C1 segment of cervical spinal cord (tissue), 14 donors: ENCODE data around the gene FOXA3.

Experiments
- DNase-seq, 14 donors: peaks; one replicate each; lab custom pipeline; 2025; lab: John Stamatoyannopoulos, UW

The FOXA3 gene

DNA sequence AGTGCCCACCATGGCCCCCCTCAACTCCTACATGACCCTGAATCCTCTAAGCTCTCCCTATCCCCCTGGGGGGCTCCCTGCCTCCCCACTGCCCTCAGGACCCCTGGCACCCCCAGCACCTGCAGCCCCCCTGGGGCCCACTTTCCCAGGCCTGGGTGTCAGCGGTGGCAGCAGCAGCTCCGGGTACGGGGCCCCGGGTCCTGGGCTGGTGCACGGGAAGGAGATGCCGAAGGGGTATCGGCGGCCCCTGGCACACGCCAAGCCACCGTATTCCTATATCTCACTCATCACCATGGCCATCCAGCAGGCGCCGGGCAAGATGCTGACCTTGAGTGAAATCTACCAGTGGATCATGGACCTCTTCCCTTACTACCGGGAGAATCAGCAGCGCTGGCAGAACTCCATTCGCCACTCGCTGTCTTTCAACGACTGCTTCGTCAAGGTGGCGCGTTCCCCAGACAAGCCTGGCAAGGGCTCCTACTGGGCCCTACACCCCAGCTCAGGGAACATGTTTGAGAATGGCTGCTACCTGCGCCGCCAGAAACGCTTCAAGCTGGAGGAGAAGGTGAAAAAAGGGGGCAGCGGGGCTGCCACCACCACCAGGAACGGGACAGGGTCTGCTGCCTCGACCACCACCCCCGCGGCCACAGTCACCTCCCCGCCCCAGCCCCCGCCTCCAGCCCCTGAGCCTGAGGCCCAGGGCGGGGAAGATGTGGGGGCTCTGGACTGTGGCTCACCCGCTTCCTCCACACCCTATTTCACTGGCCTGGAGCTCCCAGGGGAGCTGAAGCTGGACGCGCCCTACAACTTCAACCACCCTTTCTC is 8.2 kb downstream of the FOXA3 start:
- DNase-seq, result no peak

- no peak for DNase-seq
Measured at GRCh38 chr19:45873219-45873772, 9.2 kb downstream of the FOXA3 start.

- DNase-seq, result no peak
Measured at GRCh38 chr19:45874620-45874966, 10.5 kb downstream of the FOXA3 start.

GRCh38 chr19:45876161-45876410 is 12.0 kb downstream of the FOXA3 start:
- DNase-seq, result no peak

GRCh38 chr19:45876411-45877197 is 12.5 kb downstream of the FOXA3 start:
- DNase-seq, result no peak

GRCh38 chr19:45878043-45878794 is 14.1 kb downstream of the FOXA3 start:
- DNase-seq, result no peak

GRCh38 chr19:45879055-45879454 is 14.9 kb downstream of the FOXA3 start:
- no peak for DNase-seq

GRCh38 chr19:45879971-45880370 is 15.8 kb downstream of the FOXA3 start:
- no peak for DNase-seq

DNA sequence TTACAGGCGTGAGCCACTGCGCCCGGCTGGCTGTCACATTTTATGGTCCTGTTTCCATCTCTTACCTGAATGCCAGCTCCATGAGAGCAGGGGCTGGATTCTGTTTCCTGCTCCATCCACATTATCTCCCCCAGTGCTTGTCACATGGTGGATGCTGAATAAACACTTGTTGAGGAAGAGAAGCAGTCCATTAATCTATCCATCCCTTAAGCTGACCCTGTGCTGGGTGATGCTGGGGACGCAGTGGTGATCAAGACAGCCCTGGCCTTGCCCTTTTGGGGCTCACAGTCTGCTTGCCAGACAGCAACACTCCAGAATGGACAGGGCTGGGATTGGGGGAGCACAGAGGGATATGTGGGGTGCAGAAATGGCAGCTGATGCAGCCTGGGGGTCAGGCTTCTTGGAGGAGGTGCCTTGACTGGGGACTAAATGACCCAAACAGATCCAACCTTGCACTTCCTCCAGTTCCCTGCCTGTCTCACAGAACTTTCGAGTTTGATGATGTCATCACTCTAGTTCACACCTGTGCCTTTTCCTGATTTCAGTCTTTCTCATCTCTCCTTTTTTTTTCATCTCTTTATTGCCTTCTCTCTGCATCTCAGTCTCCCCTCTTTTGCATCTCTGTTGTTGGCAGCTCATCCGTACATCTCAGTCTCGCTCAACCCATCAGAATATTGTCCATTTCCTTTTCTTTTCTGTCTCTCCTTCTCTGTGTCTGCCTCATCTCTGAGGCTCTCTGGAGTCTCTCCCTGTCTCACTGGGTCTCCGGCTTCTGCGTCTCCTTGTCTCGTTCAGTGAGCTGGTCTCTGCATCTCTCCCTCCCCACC is 17.2 kb downstream of the FOXA3 start:
- no peak for DNase-seq

DNA sequence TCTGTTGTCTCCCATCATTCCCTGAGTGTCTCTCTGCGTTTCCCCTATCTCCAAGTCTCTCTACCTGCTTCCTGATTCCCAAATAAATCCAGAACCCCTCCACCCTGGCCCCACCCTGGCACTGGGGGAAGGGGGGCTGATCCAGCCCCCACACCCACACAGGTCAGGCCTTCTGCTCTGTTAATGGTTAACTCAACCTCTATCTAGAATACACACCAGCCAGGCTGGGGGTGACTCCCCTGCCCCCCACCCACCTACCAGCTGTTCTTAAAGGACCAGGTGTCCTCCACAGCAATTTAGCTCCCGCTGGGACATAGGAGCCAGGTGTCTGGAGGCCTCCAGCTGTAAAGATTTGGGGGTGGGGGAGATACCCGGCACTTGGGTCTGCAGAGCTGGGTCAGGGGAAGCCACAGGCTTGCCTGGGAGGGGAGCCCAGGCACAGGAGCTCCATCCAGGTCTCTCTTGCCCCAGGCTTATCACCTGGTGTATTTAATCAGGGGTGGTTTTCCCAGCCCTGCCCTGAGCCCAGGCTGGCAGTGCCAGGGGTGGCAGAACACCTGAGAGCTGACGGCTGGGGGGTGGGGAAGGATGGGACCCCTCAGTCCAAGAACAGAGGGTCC is 17.9 kb downstream of the FOXA3 start:
- DNase-seq, result no peak

DNA sequence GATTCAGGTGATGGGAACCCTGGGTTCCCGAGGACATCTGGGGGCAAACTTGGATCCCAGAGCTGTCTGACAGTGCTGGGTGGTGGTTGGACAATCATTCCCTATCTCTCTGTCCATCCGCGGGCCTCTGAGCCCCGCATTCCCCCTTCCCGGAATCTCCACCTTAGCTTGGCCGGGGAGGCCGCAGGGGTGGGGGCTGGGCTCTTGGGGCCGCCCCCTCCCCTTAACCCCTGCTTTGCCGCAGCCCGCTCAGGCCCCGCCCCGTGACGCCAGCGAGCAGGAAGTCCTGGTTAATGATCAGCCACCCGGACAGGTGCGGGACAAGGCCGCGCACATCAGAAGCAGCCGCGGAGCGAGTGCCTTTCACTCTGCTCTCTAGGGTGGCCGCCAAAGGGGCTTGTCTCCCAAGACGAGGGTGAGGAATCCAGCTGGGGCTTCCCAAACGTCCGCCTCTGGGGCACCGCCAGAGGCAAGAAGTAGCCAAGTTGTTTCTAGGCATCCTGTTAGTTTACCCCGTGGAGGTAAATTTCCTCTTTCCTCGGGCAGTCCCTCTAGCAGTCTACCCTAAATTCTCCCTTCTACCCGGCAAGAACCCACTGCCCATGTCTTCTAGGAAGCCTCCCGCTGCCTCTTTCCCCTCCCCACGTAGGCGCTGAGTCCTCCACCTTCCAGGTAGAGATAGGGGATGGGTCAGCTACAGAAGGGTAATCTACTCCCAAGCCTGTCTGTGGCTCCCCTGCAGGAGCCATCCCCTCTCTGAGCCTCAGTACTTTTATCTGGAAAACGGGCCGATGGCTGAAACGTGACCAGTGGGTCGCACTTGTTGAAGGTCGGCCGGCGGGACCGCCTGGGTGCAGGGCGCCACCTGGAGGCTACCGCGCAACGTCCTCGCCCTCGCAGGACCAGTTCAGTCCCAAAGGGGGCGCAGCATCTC is 18.8 kb downstream of the FOXA3 start:
- peak in 10 of 14 donors; percentile 3 to 51 (median 20) for DNase-seq

DNA sequence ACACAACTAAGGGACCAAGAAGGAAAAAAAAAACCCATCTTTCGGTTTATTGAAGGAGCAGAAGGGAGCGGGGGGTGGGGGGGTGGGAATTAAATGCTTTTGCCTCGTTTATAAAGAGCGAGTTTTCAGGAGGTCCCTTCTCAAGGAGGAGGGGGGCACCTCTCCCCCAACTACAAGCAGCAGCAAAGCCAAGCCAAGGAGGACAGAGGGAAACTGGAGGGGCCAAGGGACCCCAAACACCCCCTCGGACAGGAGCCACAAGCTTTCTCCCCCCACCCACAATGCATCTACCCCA is 19.4 kb downstream of the FOXA3 start:
- DNase-seq, result no peak

- no peak for DNase-seq
Measured at GRCh38 chr19:45883881-45884681, 20.0 kb downstream of the FOXA3 start.

DNA sequence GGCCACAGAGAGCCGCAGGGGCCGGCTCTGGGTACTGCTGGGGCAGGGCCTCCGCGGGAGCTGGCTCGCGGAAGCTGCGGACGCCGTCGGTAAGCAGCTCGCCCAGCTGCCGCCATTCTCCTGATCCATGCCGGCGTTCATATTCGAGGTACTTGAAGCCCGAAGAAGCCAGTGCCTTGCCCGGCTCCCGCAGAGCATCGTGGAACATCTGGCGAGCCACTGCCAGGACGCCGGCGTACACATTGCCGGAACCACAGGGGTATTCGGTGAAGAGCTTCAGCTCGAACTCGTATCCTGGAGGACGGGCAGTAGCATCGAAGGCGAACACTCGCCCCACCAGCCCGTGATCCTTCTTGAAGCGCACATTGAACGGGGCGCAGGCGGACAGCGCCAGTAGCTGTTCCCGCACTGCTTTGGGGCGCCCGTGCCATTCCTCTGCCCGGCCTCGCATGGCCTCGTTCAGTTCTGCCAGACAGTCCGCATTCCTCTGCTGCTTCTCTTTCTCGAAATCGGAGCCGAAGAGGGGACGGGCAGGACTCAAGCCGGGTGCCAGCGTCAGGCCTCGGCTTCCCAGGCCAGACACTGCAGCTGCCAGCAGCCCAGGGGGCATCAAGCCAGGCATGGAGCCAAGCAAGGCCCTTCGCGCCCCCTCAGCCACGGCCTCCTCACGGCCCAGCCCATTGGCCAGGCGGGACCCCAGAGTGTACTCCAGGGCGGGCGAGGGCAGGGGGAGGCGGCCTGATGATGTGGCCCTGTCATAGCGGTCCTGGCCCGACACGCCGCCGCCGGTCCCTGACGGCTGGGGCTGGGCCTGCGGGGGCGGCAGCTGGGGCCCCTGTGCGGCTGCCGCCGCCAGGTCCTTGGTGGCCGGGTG is 20.8 kb downstream of the FOXA3 start:
- DNase-seq, result peak in 2 of 14 donors; percentile 6 to 36

- peak; percentile 48 to 93 (median 84) for DNase-seq
Measured at GRCh38 chr19:45885556-45886426, 21.7 kb downstream of the FOXA3 start, which contains the start of gene IRF2BP1. TSS of gene IRF2BP1 (minus strand) at chr19:45886141. CDS start at chr19:45885774, 367 bp downstream.

DNA sequence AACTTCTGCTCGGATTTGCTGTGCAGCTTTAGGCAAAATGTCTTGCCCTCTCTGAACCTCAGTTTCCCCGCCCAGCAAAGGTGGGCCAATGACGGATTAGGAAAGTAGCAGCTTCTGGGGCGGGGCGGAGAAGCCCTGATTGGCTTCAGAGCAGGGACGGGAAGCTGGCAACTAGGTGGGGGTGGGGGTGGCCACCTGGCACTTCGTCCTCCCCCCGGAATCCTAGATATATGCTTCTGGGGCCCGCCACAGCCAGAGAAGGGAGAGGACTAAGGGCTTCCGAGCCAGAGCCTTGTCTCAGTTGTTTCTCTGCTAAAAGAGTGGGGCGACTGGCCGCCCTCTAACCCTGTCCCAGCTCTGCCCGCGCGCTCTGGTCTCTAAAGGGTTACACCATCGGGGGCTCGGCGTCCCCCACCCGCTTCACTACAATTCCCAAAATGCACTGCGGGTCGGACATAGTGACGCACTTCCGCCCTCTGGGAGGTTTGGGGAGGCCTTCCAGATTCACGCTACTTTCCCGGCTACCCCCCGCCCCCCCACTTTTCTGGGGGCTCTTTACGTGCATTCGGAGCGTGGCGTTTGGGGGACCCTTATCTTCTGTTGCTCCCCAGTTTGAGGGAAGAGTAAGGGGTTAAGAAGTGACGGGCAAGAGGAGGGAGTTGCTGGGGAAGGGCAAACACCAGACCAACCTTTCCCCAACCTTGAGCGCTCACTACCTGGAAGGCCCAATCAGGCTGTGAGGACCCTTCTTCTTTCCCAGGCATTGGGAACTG is 22.5 kb downstream of the FOXA3 start:
- DNase-seq, result peak; percentile 68 to 93 (median 86)
